ENCODE results near the gene ATP8B1. TPM values are rescaled to one million over a fixed set of nuclear protein-coding genes. Genes with fewer than 3 reads are reported as not detected.

Gene ATP8B1
- total and polyA plus RNA-seq, 9 of the 15 experiments (the other 6 are each of a cell fraction or from before 2014, with no cell fraction given), result 0.01 to 0.22 (median 0.03) TPM; not detected in 3

GRCh38 chr18:57666818-57667497 is 136.2 kb downstream of the ATP8B1 start (continued):
- no peak for TF ChIP-seq EP400 (IDR thresholded peaks at IDR 0.05)
- 0 out of 2 replicates have a peak, but pooled peaks have one; percentile 11 for TF ChIP-seq EGR1 (conservative IDR thresholded peaks at IDR 0.05)
- TF ChIP-seq PHTF2 (CRISPR knock-in tag; IDR thresholded peaks at IDR 0.05), result no peak
- TF ChIP-seq ZNF282 (CRISPR knock-in tag; IDR thresholded peaks at IDR 0.05), result no peak
- TF ChIP-seq, protein P1, sequence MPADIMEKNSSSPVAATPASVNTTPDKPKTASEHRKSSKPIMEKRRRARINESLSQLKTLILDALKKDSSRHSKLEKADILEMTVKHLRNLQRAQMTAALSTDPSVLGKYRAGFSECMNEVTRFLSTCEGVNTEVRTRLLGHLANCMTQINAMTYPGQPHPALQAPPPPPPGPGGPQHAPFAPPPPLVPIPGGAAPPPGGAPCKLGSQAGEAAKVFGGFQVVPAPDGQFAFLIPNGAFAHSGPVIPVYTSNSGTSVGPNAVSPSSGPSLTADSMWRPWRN (IDR thresholded peaks at IDR 0.05; ENCODE audit: low read depth), result peak; percentile 51; the same call in 1 of the 2 replicates
- TF ChIP-seq MAZ (CRISPR knock-in tag; conservative IDR thresholded peaks at IDR 0.05 in 1 of 2, IDR thresholded peaks at IDR 0.05 in 1 of 2), result 0 out of 4 replicates have a peak, but pooled peaks of 1 of the 2 experiments have one; percentile 48
- peak in 1 of 3 experiments; percentile 8 for TF ChIP-seq YY1 (IDR thresholded peaks at IDR 0.05; ENCODE audit: borderline replicate concordance in 1 of 3, control insufficient read depth in 1 of 3, extremely low read depth in 1 of 3, insufficient read depth in 3 of 3, insufficient read length in 1 of 3, insufficient replicate concordance in 2 of 3, low read depth in 1 of 3, low read length in 2 of 3)
- no peak for TF ChIP-seq SRSF1 (IDR thresholded peaks at IDR 0.05; ENCODE audit: low read depth, low read length)
- TF ChIP-seq ATF7 (IDR thresholded peaks at IDR 0.05), result peak; percentile 94
- no peak for TF ChIP-seq KAT8 (IDR thresholded peaks at IDR 0.05; ENCODE audit: low read depth)
- no peak for TF ChIP-seq NKRF (IDR thresholded peaks at IDR 0.05; ENCODE audit: borderline replicate concordance)
- TF ChIP-seq, protein P2, sequence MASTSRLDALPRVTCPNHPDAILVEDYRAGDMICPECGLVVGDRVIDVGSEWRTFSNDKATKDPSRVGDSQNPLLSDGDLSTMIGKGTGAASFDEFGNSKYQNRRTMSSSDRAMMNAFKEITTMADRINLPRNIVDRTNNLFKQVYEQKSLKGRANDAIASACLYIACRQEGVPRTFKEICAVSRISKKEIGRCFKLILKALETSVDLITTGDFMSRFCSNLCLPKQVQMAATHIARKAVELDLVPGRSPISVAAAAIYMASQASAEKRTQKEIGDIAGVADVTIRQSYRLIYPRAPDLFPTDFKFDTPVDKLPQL (IDR thresholded peaks at IDR 0.05; ENCODE audit: extremely low read depth, insufficient read length), result no peak
- peak; percentile 88 for TF ChIP-seq JUND (IDR thresholded peaks at IDR 0.05; ENCODE audit: borderline replicate concordance, low read depth, low read length)
- peak; percentile 80; the same call in 2 of the 3 replicates for TF ChIP-seq JUND (tag; IDR thresholded peaks at IDR 0.05; ENCODE audit: borderline replicate concordance, low read depth, low read length)
- peak; percentile 85 for TF ChIP-seq TAL1 (IDR thresholded peaks at IDR 0.05)
- peak; percentile 86 for TF ChIP-seq HDAC3 (IDR thresholded peaks at IDR 0.05; ENCODE audit: borderline replicate concordance, partially characterized antibody)
- no peak for TF ChIP-seq MCM3 (IDR thresholded peaks at IDR 0.05)
- TF ChIP-seq ZNF589 (CRISPR knock-in tag; IDR thresholded peaks at IDR 0.05; ENCODE audit: low read depth), result 0 out of 2 replicates have a peak, but pooled peaks have one; percentile 68
- no peak for TF ChIP-seq TBP (optimal IDR thresholded peaks at IDR 0.05; ENCODE audit: low read depth, low read length)
- TF ChIP-seq PBX2 (CRISPR knock-in tag; IDR thresholded peaks at IDR 0.05; ENCODE audit: low read depth), result no peak
- peak; percentile 60 for TF ChIP-seq PBX2 (tag; conservative IDR thresholded peaks at IDR 0.05; ENCODE audit: low read depth)
- no peak for TF ChIP-seq TAF15 (IDR thresholded peaks at IDR 0.05; ENCODE audit: low read depth, low read length)
